GM19395 (cell line): ENCODE measurements around the gene SH3GL2.
A peak's percentile ranks its signal among the peaks of the same experiment; 100 is the strongest.

Experiments
- ATAC-seq: cut with Tn5 transposase; IDR thresholded peaks from one replicate; pipeline ENCODE4 v1.9.1; 2021; ENCODE audit warnings: mild to moderate bottlenecking, moderate library complexity; ENCODE audit not compliant: unreplicated experiment

Gene SH3GL2

DNA sequence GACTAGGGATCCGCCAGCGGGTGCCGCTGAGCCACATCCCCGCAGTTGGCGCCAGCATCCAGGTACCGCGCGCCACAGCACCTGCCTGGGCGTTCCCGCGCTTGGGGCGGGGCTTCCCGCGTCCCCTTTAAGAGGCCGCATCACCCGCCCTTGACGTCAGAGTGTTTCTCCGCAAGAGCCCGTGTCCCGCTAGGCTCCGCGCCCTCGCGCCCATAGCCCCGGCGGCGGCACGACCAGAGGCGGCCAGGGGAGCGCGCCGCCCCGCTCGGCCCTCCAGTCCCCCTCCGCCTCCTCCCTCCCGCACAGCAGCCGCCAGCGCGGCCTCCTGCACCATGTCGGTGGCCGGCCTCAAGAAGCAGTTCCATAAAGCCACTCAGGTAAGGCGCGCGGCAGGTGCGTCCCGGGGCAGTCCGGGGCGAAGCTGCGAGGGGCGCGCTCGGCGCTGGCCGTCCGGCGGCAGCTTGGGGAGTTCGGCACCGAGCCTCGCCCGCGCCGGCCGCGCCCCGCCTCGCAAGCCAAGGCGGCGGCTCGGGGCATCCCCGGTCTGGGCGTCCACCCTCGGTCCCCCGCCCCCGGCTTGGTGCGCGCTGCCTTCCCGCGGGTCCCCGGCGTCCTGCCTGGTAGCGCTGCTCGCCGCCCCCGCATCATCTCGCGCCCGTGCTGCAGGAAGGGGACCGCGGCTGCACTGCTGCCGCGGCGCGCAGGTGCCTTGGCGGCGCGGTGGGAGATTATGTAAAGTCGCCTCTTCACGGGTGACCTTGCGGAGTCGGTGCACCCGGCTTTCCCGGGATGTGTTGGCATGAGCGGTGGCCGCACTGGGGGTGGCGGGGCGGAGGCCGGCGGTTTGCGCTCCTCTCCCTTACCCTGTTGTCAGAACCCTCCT, at the start of gene SH3GL2:
SH3GL2 (plus strand) TSS at position 156 of the 883 bp plus-strand sequence.
- peak; percentile 76 for ATAC-seq

DNA sequence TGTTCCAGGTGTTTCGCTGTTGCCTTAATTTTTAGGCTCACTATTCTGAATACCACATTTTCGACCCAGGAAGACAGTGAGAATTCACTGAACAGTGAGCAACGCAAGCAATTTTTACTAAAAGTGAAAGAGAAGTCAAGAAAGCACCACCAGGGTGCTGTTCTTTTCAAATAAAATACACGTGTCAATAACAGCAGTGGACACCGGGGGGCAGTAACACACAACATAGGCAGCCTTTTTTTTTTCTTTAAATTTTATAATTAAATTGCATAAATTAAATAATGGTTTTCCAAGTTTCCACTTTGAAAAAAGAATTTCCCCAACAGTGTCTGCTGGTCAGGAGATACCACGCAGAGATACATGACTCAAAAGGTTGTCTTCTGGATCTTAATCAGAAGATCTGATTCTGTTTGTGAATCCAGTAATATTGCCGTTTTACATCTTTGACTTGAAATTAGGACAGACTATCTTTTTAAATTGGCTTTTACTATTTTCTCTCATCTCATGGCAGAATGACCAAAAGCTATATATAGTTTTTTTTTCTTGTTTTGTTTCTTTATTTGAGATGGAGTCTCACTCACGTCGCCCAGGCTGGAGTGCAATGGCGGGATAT, 47.1 kb upstream of the SH3GL2 start:
- peak; percentile 91 for ATAC-seq

DNA sequence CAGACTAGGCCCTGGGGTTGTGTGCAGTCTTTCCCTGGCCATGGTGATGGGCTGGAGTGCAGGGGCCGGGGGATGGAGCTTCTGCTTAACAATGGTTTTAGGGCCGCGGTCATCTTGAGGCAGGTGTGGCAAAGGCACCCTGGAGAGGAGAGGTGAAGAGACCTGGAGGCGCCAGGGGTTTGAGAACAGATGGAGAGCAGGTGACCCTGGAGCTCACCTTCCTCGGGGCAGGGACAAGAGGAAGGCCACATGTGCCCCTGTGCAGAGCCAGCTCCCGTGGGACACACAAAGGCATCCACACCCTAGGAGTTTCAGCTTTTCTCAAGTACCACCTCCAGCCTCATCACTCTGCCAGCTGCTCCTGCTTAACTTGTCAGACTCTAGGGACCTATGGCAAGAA, 46.4 kb upstream of the SH3GL2 start:
- no peak for ATAC-seq

DNA sequence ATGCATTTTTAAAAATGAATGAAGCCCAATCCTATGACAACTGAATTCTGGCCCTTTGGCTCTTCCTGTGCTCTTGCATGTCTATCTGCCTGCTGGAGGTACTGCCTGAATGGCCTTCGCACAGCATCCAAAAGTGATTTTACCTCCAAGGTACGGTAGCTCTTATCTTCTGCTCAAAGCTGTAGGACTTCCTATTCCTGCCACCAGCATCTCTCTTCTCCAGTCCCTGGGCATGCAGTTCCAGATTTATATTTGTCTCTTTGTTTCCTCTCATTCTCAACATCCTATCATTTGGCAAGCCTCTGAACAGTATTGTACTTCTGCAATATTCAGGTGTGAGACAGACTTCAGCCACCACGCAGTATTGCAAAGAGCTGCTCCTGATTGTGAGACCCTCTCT, 43.7 kb upstream of the SH3GL2 start:
- no peak for ATAC-seq

DNA sequence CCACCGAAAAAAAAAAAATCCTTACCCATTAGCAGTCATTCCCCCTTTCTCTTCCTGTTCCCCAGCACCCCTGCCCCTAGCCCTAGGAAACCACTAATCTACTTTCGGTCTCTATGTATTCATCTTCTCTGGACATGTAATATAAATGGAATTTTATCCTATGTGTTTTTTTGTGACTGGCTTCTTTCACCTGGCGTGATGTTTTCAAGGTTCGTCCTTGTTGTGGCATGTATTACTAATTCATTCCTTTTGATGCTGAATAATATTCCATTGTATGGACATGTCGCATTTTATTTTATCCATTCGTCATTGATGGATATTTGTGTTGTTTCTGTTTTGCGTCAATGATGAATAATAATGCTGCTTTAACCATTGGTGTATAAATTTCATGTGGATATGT, 42.8 kb upstream of the SH3GL2 start:
- ATAC-seq = no peak

DNA sequence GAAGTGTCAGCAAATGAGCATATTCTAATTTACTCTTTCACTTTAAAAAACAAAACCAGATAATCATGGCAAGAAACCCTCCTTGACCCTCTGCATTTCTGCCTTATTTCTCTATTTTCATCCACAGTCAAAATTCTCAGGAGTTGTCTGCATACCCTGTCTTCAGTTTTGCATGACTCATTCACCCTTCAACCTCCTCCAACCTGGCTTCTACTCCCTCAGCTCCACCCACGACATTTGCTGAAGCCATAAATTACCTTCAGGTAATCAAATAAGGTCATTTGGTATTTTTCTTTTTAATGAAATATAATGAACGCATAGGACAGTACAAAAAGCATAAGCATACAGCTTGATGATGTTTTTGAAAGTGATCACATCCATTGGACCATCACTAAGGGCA, 27.8 kb upstream of the SH3GL2 start:
- no peak for ATAC-seq

DNA sequence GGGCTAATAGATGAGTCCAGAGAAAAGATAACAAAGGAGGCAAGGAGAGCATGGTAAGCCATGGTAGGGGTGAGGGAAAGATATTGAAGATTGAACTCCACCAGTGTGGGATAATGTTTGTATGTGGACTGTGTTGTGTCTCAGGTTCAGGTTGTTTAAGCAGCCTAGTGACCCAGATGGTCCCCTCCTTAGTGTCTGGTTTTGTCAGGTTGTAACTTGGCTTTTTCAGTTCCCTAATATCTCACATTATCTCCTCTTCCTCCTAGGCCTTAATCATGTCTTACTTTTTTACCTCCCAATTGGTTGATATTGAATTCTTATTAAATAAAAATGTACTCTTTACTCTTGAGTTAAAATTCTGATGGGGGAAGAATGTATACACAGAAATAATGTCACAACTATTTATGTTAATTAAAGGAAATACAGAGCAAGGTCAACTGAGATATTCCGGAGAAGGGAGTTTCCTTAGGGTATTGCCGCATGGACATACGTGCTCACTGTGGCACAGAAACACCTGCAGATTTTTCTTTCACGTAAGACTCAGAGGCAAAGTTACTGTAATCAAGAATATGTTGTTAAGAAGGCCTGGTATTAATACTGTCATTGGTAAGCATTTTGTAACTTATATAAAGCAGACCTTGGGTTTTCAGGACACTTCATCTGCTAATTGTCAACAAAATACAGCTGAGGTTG, 23.4 kb upstream of the SH3GL2 start:
- ATAC-seq = no peak

DNA sequence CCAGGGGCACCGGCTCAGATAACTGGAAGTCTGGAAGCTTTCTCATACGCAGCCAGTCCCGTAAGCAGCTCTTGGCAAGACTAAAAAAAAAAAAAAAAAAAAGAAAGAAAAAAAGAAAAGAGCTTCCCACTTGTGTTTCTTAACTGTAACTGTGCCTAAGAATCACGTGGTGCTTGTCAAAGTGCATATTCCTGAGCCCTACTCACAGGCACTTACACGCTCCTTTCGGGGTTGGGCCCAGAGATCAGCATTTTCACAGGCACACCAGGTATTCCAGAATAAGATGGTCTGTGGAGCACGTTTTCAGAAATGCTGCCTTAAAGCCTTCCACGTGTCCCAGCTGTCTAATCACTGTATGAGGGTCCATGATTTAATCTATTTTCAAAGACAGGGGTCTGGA, 22.6 kb upstream of the SH3GL2 start:
- no peak for ATAC-seq

DNA sequence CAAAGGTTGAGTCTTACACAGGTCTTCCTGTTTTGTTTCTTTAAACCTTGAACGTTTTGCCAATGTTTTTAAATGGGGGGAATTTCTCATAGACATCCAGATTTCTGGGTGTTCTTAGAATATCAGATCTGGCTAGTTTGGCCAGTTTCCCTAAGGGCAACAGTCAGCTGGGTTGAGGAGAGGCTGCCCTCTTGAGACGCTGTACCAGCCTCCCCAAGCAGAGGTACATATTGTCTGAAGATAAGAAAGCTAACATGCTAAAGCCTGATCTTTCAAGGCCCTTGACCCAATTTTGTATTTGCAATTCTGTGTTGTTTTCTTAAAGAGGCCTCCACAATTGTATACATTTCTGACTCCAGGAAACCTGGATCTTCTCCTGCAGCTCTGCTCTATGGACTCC, 21.9 kb upstream of the SH3GL2 start:
- no peak for ATAC-seq

DNA sequence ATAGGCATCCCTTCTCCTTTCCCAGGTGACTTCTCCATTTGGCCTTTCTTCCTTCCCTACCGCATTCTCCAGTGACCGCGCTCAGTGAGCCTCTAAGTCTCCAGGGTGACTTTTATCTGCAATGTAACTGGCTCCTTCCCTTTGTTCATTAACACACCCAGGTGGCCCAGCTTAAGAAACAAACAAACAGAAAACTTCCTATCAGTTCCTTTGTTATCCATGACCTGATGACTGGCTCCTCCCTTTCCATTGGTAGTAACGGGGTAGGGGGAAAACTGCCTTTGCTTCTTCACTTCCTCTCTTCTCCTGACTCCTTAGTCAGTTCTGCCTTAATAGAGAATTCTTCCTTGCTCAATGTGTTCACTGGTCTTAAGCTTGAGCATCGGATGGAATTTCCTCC, 7.0 kb upstream of the SH3GL2 start:
- ATAC-seq = no peak

DNA sequence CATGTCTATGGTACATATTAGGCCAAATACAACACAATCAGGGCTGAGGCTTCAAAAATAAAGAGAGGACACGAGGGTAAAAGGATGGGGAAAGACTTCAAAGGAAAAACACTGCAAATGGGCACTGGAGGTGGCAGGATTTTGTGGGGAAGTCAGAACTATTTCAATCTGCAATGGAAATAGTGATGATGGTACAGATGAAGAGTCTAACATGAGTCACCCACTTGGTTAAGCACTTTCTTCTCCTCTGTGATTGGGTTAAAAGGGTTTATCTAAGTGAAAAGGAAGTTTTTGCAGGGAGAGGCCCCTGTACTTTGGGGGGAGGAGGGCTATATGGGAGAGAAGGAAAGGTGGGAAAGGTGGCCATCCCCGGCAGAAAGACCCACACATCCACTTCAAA, 4.5 kb upstream of the SH3GL2 start:
- ATAC-seq = no peak

DNA sequence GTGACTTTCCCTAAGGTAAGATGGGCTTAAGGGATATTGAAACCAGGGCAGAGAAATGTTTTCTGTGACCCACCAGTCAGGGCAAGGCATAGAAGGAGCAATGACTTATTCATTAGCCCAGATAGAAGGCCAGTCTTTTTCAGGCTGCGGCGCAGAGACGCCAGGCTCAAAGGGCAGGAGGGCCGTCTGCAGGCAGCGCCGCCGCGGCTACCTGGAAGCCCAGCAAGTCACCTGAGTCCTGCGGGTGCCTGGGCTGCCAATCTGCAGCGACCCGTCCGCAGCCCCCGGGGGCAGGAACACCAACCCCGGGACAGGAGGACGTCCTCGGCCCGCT, 322 bp upstream of the SH3GL2 start:
- ATAC-seq = no peak

DNA sequence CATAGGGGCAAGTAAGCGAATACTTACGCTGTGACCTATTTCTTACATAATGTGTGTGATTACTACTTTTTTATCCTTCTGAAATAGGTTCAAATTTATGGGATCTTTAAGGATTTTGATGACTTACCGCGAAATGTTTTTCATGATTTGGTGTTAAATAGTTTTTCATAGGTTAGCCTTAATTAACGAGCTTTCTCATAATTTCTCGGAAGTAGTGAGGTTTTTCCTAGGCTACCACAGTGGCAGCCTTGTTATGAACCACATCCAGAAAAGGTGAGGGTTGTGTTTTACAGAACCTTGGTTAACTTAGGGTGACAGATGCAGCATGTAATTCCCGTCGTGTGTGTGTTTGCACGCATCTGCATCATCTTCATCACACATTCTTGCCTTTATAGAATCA, 1.3 kb downstream of the SH3GL2 start:
- ATAC-seq = no peak

DNA sequence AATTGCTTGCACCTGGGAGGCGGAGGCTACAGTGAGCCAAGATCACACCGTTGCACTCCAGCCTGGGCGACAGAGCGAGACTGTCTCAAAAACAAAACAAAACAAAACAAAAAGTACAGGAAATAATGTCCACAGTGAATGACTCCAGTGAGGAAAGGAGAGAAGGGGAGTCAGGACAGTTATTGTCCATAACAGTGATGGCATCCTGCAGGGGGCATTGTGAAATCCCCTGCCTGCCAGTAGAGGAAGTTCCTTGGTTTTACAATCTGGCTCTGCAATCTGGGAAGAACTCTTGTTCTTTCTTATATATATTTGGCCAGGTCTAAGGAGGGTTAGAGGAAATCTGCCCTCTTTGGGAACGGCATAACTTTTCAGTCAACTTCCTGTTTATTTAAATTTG, 8.2 kb downstream of the SH3GL2 start:
- ATAC-seq = no peak

DNA sequence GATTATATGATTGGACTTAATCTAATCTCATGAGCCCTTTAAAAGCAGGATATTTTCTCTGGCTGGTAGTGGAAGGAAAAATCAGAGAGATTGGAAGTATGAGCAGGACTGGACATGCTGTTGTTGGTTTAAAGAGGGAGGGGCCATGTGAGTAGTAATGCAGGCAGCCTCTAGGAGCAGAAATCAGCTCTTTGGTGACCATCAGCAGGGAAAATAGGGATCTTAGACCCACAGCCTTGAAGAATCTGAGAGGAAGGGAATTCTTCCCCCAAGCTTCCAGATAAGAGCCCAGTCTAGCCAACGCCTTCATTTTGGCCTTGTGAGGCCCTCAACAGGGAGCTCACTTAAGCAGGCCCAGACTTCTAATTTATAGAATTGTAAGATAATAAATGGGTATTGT, 9.5 kb downstream of the SH3GL2 start:
- no peak for ATAC-seq

DNA sequence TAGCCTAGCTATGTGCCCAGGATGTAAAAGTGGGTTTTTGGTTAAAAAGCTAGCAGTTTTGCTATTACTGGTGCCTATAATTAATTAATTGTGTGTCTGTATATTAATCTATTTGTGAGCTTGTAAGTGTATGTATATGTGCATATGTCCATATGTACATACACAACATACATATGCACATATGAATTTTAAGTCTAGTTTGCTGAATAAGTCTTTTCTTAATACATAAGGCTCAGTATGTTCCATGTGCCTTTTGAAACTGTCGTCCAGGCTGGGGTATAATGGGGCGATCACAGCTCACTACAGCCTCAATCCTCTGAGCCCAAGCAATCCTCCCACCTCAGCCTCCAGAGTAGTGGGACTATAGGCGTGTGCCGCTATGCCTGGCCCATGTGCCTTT, 10.1 kb downstream of the SH3GL2 start:
- no peak for ATAC-seq

DNA sequence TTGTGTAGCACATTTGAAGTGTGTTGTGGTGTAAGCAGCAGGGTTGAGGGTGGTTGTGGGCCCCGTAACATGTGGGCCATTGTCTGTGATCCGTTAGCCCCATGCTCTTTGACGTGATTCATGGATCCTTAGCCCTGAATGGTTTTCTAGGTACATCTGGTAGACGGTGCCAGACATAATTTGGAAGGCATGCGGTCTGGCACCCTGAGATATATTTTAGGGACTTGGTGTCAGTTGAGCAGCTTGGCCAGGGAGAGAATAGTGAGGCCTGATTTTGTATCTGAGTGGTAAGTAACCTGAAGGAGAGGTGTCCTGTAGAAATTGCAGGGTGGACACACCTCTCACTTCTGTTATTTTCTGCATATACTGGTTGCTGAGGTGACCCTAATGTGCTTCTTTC, 10.9 kb downstream of the SH3GL2 start:
- no peak for ATAC-seq

DNA sequence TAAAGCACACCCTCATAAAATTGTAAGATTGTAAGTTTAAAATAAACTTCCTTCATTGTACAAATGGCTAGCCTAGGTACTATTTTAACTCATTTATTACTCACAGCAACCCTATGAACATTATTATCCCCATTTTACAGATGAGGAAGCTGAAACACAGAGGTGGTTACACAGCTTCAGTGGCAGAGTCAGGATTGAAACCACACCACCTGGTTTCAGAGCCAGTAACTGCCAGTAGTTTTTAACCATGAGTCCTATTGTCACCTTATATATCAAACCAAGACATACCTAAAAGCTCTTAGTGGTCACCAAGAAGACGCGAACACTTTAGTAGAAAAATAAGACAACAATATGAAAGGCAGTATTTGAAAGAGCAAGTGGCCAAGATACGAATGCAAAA, 16.1 kb downstream of the SH3GL2 start:
- ATAC-seq = no peak

DNA sequence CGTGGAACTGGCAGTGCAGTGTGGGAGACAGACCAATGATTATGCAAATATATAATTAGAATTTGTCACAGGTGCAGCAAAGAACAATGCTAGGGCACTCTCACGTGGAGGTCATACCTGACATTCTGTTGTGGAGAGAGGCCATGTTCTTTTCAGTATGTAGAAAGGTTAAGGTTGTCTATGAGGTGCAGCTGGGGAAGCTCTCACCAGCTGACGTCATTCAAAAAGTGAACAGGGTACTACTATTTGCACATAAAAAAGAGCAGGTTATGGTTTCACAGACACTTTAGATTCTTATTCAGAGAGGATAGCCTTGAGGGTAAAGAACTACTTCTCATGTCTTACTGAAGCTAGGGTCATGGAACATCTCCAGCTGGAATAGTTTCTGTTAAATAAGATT, 19.1 kb downstream of the SH3GL2 start:
- no peak for ATAC-seq

DNA sequence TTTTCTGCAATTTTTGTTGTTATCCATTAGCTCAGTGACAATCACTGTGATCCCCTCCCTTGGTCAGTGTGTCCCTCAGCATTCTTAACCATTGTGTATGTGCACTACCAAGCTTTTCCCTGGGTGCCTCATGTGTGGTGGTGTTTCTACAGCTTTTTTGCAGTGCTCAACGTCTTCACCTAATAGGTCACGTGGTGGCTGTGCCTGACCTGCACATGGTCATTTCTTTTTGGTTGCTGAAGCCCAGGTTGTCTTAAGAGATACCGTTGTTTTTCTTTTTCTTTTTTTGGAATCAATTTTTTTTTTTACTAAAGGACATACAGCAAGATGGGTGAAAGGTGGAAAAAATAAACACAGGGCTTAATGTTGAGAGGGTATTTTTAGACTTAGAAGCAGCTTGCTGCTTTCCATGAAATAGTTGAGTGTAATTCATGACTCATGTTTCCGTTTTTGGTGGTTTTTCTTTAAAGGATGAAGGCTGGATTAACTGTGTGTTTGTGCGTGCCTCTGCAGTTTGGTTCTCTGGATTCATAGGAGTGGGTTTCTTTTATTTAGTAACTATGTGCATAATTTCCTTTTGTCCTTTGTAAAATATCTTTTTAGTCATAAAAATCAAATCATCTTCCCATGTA, 22.2 kb downstream of the SH3GL2 start:
- no peak for ATAC-seq

DNA sequence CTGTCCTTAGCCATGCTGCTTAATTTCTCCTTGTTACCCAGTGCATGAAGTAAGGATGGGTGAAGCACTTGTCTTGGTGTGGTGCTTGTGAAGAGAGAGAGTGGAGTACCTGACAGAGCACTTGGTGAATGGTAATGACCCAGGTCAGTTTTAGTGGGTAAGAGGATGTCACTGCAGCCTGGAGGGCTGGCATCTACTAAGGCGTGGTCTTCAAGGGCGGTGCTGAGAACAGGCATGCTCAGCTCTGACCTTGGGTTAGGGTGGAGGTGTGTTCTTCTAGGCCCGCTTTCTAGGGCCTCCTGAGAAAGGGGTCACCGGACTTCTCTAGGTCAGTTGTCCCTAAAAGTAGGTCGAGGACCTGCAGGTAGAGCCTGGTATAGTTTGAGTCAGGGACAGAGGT, 25.7 kb downstream of the SH3GL2 start:
- no peak for ATAC-seq
